Adrenal gland (tissue), 12 donors: ENCODE data around the gene TENT4A. TPM values are rescaled to one million over a fixed set of nuclear protein-coding genes. Genes with fewer than 3 reads are reported as not detected.

Experiments
- DNase-seq, 7 donors: peaks; one replicate each; pipeline ENCODE4 v3.0.0-alpha.2; 2019 to 2020
- H3K27ac ChIP-seq, 5 donors: fragments of 200-600 bp; sonication (generic) in 4 of 5; 1 replicate in 3 of 5; 2 replicates in 2 of 5; pipeline versions ENCODE4 v1.5.1 to v1.8.0; 2016 to 2020; ENCODE audit warnings: mild to moderate bottlenecking in 1 of 5
- H3K27me3 ChIP-seq: fragments of 200-600 bp; 2 replicates; pipeline ENCODE4 v1.8.0; 2021
- H3K36me3 ChIP-seq, 2 donors: fragments of 200-600 bp; replicated peaks in 1 of 2; 1 replicate in 1 of 2; 2 replicates in 1 of 2; pipeline versions ENCODE4 v1.5.1 to v1.8.0; 2018 to 2022
- H3K4me1 ChIP-seq, 2 donors: fragments of 200-600 bp; replicated peaks in 1 of 2; 1 replicate in 1 of 2; 2 replicates in 1 of 2; pipeline versions ENCODE4 v1.5.1 to v1.8.0; 2018 to 2021
- H3K4me3 ChIP-seq, 4 donors: fragments of 200-600 bp; sonication (generic) in 3 of 4; one replicate each; pipeline ENCODE4 v1.5.1; 2016 to 2018
- H3K9me3 ChIP-seq, 3 donors: fragments of 200-600 bp; sonication (generic) in 1 of 3; replicated peaks in 1 of 3; 1 replicate in 2 of 3; 2 replicates in 1 of 3; pipeline versions ENCODE4 v1.5.1 to v1.8.0; 2016 to 2021
- POLR2A ChIP-seq, 2 donors: fragments of 450-650 bp; IDR thresholded peaks; one replicate each; pipeline ENCODE4 v1.6.1; 2017; ENCODE audit warnings: antibody characterized with exemption in 2 of 2, mild to moderate bottlenecking in 2 of 2, moderate library complexity in 1 of 2
- WGBS, 4 donors: extraction: QIAGEN DNeasy Blood & Tissue Kit in 2 of 4; methylation state at CpG; one replicate each; pipeline versions ENCODE4 v1.1.5 to v1.1.7; 2013 to 2017; 5-methylcytosine and 5-hydroxymethylcytosine counted together
- intact Hi-C, 2 donors: fragments of 100-400 bp; cut with DNase I; formaldehyde crosslinking; loops; one replicate each; pipeline versions ENCODE4 v1.14.1 to v1.15.0; 2022 to 2023
- polyA plus RNA-seq, 3 donors: library from polyadenylated mRNA; stranded (reverse); fragments of 200-250 nt in 2 of 3; fragments of 350-450 nt in 1 of 3; fragmentation: Illumina TruSeq in 1 of 3; extraction: RNeasy Lipid Tissue Mini Kit (QIAGEN cat#74804) in 1 of 3; gene quantifications; one replicate each; pipeline ENCODE4 v1.2.3, GENCODE V29; 2013 to 2014
- total RNA-seq, 9 donors: library from RNA; depleted of rRNA in 4 of 9; stranded (reverse); fragments of >200 nt in 4 of 9; fragments of 120-200 nt in 1 of 9; fragmentation: NEBNext Ultra II Directional in 1 of 9; extraction: Animal tissue kit (Norgen Biotek cat#: 25700) in 1 of 9; gene quantifications; one replicate each; pipeline versions ENCODE4 v1.1.0 to v1.2.4, GENCODE V29; 2013 to 2023
- TF ChIP-seq, protein P1 (sequence below), 6 experiments: fragments of 450-650 bp in 4 of 6; fragments of 200-600 bp in 2 of 6; sonication (generic) in 1 of 6; IDR thresholded peaks; 1 replicate in 5 of 6; 2 replicates in 1 of 6; pipeline versions ENCODE4 v1.5.1 to v1.8.0; 2016 to 2021; ENCODE audit warnings: antibody characterized with exemption in 6 of 6, mild to moderate bottlenecking in 2 of 6, moderate library complexity in 1 of 6
- donor health status: healthy with polysubstance abuse.
- donor health status: Bipolar disorder and iron deficiency.
- donor health status: DM: yes; HTN: yes; CAD: no.
- donor health status: DM: no; HTN: no; CAD: no.
- donor health status: DM: no; HTN: no; CAD: no.
- donor health status: DM: yes; HTN: yes; CAD: no.

The TENT4A gene
- total and polyA plus RNA-seq, 12 donors, result 9.1 to 24.4 (median 14.4) TPM

DNA sequence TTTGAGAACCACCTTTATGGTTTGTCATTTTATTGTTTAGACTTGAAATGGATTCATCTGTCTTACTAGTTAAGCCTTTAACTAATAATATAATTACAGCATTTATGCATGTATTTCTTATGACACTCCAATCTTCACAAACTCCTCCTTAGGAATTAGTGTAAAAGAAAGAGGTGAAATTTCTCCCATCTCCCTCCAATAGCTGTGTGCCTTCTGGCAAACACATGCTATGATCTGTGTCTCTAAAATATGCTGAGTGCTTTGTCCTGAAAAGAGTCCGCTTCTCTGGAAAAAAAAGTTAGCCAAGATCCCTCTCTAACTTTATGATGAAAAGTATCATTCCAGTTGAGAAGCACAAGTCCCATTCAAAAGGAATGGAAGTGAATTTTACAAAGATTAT is 13.9 kb upstream of the TENT4A start:
- 58 to 90% (median 70%) methylated on average over 1 of the region's 1 CpG for WGBS, 4 donors
- no peaks in the 10 kb centered on the region for H3K36me3 ChIP-seq
- no peak overlapping the region for H3K27ac ChIP-seq
- no peaks in the 10 kb centered on the region for H3K27me3 ChIP-seq
- intact Hi-C loops, result no loop called here
- no peak for DNase-seq
- H3K9me3 ChIP-seq, result no peaks in the 10 kb centered on the region
- no peak for TF ChIP-seq POLR2A (IDR thresholded peaks at IDR 0.05)
- TF ChIP-seq, protein P1, sequence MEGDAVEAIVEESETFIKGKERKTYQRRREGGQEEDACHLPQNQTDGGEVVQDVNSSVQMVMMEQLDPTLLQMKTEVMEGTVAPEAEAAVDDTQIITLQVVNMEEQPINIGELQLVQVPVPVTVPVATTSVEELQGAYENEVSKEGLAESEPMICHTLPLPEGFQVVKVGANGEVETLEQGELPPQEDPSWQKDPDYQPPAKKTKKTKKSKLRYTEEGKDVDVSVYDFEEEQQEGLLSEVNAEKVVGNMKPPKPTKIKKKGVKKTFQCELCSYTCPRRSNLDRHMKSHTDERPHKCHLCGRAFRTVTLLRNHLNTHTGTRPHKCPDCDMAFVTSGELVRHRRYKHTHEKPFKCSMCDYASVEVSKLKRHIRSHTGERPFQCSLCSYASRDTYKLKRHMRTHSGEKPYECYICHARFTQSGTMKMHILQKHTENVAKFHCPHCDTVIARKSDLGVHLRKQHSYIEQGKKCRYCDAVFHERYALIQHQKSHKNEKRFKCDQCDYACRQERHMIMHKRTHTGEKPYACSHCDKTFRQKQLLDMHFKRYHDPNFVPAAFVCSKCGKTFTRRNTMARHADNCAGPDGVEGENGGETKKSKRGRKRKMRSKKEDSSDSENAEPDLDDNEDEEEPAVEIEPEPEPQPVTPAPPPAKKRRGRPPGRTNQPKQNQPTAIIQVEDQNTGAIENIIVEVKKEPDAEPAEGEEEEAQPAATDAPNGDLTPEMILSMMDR (IDR thresholded peaks at IDR 0.05), result no peak
- no peak overlapping the region for H3K4me3 ChIP-seq
- peaks cover 2 to 9% of the 10 kb centered on the region in 2 donors for H3K4me1 ChIP-seq

DNA sequence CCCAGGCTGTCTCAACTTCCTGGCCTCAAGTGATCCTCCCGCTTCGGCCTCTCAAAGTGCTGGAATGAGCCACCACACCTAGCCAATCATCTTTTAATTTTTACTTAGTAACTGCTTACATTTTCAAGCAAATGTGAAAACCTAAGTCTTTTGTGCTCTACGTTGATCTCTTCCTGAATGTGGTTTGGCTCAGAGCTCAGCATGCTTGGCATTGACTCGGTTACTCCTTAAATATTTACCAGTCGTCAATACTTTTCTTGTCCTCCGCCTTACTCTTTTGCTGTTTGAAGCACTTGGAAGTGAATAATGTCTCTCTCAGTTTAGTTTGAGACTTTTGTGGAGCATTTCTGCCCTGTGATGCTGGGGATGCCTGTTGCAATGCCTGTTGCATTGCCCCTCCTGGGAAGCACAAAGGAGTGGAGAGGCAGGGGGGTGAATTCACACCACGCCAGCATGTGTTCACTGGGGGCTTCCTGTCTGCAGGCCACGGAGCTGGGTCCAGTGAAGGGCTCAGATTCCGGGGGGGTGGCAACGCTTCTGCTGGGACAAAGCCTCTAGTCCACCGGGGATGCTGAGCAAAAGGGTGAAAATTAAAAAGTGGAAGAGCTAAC is 13.1 kb upstream of the TENT4A start:
- no peak overlapping the region for H3K4me3 ChIP-seq
- peak in 1 of 7 donors; percentile 28 for DNase-seq
- peaks cover 10 to 17% of the 10 kb centered on the region in 2 donors for H3K4me1 ChIP-seq
- no peaks in the 10 kb centered on the region for H3K27me3 ChIP-seq
- H3K9me3 ChIP-seq, result no peaks in the 10 kb centered on the region
- H3K27ac ChIP-seq, result no peak overlapping the region
- TF ChIP-seq POLR2A (IDR thresholded peaks at IDR 0.05), result no peak
- WGBS, 4 donors, result 49 to 66% (median 58%) methylated on average over 11 of the region's 11 CpGs
- no peaks in the 10 kb centered on the region for H3K36me3 ChIP-seq
- intact Hi-C loops, result no loop called here

DNA sequence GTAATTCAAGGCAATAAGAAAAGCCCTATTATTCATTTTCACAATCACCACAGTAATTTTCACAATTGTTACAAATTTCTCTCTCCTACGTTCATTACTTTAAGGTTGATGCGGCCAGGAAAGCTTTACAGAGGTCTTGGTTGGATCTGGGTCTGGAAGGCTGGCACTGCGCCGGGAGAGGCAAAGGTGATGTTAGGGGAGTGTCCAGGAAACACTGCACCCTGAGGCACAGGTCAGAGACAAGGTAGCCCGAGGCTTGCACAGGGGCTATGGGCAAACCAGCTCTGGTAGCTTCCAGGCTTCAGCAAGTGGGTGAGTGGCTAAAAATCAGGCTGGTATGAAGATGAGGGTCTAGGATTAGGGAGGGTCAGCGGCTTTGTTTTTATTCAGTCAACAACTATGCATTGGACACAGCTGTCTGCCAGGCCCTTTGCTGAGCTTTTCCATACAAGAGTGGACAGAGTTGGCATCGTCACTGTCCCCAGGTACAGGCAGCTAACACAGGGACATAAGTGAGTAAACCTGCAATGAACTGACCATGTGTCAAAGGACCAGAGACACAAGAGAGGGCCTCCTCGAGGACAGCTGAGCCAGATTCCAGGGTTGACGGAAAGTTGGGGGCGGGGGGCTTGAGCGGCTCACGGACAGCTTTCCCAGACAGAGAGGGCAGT is 12.4 kb upstream of the TENT4A start:
- no peaks in the 10 kb centered on the region for H3K27me3 ChIP-seq
- H3K4me1 ChIP-seq, result peaks cover 10 to 19% of the 10 kb centered on the region in 2 donors
- no peak overlapping the region for H3K4me3 ChIP-seq
- TF ChIP-seq, protein P1 (IDR thresholded peaks at IDR 0.05), result no peak
- no peak for TF ChIP-seq POLR2A (IDR thresholded peaks at IDR 0.05)
- no peak overlapping the region for H3K27ac ChIP-seq
- intact Hi-C loops, result no loop called here
- H3K9me3 ChIP-seq, result no peaks in the 10 kb centered on the region
- no peak for DNase-seq
- no peaks in the 10 kb centered on the region for H3K36me3 ChIP-seq
- WGBS, 4 donors, result 66 to 82% (median 77%) methylated on average over 12 of the region's 12 CpGs

DNA sequence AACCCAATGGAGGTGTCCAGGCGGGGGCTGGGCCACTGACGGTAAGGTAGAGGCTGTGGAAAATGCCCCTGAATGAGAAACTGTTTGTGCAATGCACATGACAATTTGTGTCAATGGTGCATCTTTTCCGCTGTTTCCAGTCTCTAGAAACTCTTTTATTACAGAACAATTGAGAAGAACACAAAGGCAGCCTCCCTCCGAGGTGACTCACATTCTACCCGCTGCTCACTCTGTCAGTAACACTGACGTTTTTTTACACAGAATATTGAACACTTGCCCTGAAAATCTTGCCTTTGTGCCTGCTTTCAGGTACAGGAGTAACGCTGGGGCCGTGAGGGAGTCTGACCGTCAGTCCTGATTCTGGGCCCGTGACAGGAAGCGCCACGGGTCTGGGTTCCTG is 11.7 kb upstream of the TENT4A start:
- Histone ChIP-seq H3K4me1 (peaks cover 10 to 19% of the 10 kb centered on the region in 2 donors), H3K27ac (no peak overlapping the region), H3K36me3 (no peaks in the 10 kb centered on the region), H3K4me3 (no peak overlapping the region), H3K9me3 (no peaks in the 10 kb centered on the region), H3K27me3 (no peaks in the 10 kb centered on the region)
- DNase-seq, result no peak
- TF ChIP-seq, protein P1 (IDR thresholded peaks at IDR 0.05), result no peak
- no peak for TF ChIP-seq POLR2A (IDR thresholded peaks at IDR 0.05)
- intact Hi-C loops, result no loop called here
- 78 to 86% (median 82%) methylated on average over 12 of the region's 12 CpGs for WGBS, 4 donors
